Anterior cingulate cortex (tissue), 58 donors: Measurements from ENCODE around the gene IMPDH2.

ENCODE experiments used
- DNase-seq, 58 donors: peaks; one replicate each; lab custom pipeline; 2025; lab: John Stamatoyannopoulos, UW

The IMPDH2 gene

DNA sequence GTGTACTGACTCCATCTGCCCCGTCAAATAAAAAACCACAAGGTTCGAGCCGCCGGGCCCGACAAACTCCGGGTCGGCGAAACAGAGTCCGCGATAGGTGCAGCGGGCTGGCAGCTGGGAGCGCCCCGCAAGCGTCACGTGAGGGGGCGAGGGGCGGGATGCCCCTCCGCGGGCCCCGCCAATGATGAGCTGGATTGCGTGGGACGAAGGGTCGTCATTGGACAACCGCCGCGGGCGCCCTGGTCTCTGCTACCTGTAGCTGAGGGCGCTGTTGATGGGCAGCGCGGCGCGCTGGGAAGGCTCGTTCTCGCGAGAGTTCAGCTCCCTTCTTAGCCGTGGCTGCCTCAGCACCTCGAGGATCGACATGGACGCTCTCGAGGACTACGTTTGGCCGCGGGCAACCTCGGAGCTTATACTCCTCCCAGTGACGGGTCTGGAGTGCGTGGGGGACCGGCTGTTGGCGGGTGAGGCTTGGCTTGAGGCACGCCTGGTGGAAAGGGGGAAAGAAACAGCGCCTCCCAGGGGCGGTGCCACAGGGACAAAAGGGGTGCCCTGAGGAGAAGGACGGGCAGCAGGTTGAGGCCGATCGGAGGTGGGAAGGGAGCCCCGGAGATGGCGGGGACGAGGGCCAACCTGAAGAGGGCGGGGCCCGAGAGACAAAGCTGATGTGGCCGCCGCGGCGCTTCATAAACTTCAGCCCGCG, 22.0 kb downstream of the IMPDH2 start, which contains the start of gene WDR6:
Gene WDR6 (plus strand): TSS at position 324 of the 703 bp plus-strand sequence. CDS start 41 bp downstream, at position 365.
- peak; percentile 47 to 98 (median 94) for DNase-seq

DNA sequence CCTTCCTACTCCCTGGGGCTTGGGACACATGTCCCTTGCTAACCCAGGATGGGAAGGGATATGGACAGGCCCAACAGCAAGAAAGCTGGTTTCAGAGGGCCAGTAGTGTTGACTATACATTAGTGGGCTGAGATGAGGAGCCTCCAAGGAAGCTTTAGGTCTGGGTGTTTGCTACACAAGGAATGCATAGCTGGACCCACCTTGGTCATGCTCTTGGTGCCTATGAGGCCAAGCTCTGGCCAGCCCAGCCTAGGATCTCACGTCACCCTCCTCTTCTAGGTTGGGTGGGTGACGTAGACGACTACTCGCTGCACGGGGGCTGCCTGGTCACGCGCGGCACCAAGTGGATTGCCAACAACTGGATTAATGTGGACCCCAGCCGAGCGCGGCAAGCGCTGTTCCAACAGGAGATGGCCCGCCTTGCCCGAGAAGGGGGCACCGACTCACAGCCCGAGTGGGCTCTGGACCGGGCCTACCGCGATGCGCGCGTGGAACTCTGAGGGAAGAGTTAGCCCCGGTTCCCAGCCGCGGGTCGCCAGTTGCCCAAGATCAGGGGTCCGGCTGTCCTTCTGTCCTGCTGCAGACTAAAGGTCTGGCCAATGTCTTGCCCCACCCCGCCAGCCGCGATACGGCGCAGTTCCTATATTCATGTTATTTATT, 22.7 kb downstream of the IMPDH2 start:
- DNase-seq = peak in 37 of 58 donors; percentile 41 to 73 (median 57)

DNA sequence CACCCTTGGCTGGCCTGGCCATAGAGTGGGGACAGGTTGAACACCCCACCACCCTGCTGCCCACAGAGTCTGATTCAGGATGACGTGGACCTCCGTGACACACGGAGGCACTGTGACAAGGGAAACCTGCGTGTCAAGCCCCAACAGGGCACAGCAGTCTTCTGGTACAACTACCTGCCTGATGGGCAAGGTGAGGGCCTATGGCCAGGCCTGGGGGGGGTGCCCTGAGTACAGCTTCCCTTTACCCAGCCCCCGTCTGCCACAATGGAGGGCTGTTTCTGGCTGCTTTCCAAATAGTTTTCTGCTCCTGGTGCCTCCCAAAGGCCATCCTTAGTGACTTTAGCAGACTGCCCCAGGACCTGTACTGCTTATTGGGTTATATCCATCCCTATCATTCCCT, 23.2 kb downstream of the IMPDH2 start:
- peak in 1 of 58 donors; percentile 41 for DNase-seq

DNA sequence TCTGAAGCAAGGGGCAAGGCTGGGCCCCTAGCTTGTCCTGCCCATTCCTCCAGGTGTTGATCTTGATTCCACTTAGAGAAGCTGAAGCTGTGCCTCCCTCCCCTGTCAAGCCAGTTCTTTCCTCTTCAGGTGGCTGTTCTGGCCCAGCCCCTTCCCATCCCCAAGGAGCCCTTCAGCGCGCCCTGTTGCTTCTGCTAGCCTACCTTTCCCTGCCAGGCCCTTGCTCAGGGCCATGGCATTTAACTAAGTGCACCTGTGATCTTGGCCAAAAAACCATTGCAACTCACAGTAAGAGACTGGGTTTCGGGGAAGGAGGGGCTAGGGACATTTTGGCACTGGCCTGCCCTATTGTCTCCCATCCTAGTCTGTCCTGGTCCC, 23.9 kb downstream of the IMPDH2 start:
- DNase-seq = no peak

DNA sequence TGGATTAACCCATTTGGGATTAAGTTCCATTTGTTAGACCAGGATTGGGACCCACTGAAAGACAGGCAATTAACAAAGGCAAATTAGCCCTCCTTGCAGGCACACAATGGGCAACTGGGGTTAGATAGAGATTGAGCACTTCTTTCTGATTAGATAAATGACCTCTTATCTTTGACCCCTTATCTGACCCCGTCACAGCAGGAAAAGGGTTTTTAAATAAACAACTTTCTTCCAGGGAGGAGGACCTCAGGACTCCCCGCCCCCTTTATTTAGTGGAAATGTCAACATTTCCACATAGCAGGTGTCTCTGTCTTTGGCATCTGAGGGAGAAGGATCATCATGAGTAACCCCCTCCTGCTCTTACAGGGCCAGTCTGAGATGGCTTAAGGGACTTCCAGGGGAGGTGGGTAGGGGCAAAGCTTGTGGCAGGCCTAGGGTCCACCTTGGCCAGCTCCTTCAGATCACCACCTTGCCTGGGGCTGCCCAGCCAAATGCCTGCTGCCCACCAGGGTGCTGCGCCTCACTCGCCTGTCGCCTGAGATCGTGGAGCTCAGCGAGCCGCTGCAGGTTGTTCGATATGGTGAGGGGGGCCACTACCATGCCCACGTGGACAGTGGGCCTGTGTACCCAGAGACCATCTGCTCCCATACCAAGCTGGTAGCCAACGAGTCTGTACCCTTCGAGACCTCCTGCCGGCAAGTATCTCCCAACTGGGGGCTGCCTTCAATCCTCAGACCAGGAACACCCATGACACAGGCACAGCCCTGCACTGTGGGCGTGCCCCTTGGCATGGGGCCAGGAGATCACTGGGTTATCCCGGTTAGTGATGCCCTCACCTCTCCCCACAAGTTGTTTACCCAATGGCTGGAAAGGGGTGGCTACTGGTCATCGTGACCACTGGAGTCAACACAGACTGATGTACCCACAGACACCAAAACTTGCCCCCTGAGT, 24.6 kb downstream of the IMPDH2 start:
- peak in 2 of 58 donors; percentile 10 to 64 for DNase-seq

DNA sequence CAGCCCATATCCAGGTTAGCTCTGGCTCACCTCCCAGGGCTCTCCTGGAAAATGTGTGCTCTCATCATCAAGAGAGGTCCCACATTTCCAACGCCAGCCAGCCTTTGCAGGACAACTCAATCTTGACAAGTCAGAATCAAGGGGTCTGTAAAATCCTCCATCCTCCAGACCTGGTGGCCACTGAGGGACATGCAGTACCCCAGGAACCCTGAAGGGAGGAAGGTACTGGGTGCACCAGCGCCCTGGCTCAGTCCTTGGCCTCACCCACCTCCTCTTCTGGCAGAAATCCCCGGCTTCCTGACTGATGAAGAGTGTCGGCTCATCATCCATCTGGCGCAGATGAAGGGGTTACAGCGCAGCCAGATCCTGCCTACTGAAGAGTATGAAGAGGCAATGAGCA, 28.0 kb downstream of the IMPDH2 start:
- no peak for DNase-seq

DNA sequence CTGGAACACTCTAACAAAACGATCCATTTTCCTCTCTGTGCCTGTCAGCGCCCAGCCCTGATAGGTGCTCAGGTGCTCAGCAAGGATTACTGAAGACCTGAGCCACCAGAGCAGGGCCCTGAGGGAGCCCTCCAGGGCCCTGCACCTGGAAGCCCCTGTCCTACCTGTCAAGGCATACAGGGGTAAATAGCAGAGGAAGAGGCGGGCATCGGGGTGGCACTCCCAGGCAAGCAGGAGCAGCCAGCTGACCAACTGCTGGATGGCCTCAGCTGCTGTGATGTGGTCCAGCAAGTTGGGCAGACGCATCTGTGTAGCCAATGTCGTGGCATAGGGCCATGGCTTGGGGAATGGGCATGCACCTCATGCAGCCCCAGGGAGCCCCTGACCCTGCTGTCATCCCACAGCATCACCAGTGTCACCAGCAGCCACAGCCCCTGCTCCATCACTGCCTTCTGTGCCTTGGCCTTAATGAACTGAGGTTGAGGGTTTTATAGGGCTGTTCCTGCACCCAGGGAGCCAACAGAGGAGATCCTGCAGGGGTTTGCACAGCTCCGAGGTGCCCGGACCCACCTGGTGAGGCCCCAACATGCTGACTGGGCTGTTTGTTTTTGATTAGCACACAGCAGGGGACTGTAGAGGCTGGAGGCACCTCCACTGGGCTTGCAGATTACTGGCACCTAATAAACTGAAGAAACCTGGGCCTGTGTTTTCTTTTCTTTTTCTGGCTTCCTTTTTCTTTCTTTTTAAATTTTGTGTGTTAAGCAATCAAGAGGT, 29.9 kb downstream of the IMPDH2 start:
- no peak for DNase-seq

DNA sequence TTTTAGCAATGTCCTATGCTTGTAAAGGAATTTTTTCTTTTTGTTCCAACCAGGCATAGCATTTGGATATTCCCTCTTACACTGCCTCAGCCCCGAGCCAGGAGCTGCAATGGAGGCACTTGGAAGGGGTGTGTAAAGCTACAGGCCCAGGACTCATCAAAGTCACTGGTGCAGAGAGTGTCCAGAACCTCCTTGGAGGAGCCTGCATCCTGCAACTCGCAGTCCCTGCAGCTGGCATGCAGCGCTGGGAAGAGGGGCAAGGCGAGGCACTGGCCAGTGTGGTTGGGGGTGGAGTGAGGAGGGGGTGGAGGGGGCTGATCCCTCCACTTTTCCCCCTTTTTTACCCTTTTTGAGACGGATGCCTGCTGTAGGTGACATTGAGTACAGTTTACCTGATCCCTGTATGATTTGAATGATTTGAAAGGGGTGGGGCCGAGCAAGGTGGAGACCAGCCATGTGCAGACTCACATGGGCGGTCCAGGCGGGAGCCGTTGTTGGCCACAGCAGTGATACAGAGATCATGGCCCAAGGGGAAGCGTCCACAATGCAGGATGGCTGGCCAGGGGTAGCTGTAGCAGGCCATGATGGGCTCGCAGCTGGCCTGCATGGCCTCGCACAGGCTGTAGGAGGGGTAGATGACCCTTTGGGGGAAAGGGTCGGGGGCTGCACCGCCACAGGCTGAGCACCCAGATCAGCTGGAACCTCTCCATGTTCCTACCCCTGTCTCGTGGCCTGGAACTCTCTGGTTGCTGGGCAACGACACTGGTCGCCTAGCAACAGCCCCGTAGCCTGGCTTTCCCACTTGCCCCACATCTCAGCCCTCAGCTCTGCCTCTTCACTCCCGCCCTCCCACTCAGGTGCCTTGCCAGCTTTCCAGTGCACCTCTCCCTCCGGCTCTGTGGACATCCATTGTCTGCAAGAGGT, 31.2 kb downstream of the IMPDH2 start:
- DNase-seq = peak in 35 of 58 donors; percentile 11 to 75 (median 43)

DNA sequence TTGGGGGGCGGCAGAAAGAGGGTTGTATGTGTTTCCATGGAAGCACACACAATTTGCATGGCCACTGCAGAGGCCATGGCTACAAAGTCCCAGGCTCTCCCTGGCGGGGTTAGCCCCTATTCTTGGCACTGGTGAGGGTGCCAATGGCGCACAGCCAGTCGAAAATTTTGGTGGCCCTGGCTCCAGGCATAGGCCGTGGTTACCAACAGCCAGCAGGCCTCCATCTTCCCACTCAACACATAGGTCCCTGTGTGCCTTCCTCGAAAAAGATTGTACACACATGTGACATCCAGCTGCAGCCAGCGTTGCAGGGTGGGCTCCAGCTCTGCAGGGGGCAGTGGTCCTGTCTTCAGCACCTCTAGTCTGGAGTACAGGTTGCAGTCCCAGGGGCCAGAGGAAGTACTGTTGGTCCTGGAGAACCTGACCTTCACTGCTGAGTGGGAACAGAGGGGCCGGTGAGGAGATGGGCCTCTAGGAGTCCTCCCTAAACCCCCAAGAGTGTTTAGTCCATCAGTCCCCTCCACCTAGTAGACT, 32.0 kb downstream of the IMPDH2 start:
- no peak for DNase-seq

DNA sequence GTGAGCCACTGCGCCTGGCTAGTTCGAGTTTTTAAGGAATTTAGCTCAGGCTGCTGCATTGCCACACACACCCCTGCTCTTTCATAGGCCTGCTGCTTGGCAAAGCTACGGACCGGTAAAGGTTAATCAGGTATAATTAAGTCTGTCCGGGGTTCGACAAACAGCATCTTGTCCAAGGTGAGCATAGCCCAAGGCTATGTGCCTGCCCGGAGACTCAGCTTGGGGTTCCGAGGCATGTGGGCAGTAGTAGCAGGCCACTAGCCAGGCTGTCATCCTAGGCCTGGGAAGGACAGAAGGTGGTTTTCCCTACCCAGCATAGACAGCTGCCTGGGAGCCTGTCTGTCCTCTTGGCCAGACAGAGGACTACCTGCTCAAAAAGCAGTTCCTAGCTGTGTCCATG, 32.6 kb downstream of the IMPDH2 start:
- DNase-seq = no peak

DNA sequence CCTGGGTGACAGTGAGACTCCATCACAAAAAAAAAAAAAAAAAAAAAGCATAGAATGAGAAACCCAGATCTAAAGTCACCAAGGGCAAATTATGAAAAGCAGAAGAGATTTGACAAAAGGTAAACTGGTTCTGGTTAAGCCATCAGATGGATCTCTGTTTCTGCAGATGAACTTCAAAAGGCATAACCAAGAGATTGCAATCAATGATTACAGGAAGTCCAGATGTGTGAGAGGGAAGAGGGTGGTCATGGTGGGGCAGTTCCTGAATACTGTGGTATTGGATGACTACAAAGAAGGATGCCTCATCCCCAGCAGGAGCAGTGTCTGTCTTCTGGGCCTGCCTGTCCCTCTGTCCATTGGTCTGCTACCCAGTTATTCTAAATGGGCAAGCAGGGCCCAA, 35.4 kb downstream of the IMPDH2 start:
- no peak for DNase-seq

DNA sequence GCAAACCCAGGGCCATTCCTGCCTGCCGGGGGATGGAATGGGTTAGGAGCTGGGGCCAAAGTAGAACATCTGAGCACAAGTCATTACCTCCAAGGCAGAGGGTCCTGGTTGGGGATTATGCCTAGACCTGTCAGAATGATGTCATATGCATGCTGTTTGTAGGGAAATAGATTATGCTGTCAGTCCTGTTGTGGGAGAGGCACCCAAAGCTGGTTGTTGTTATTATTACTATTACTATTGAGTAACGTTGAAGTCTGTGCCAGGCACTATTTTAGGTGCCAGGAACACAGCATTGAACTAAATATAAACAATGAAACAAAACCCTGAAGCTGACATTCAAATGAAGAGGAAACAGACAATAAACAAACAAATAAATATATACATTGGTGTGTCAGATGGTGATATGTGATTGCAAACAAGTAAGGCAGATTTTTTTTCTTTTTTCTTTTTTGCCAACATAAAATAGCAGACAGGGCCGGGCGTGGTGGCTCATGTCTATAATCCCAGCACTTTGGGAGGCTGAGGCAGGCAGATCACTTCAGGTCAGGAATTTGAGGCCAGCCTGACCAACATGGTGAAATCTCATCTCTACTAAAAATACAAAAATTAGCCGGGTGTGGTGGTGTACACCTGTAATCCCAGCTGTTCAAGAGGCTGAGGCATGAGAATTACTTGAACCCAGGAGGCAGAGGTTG, 37.2 kb downstream of the IMPDH2 start:
- no peak for DNase-seq

DNA sequence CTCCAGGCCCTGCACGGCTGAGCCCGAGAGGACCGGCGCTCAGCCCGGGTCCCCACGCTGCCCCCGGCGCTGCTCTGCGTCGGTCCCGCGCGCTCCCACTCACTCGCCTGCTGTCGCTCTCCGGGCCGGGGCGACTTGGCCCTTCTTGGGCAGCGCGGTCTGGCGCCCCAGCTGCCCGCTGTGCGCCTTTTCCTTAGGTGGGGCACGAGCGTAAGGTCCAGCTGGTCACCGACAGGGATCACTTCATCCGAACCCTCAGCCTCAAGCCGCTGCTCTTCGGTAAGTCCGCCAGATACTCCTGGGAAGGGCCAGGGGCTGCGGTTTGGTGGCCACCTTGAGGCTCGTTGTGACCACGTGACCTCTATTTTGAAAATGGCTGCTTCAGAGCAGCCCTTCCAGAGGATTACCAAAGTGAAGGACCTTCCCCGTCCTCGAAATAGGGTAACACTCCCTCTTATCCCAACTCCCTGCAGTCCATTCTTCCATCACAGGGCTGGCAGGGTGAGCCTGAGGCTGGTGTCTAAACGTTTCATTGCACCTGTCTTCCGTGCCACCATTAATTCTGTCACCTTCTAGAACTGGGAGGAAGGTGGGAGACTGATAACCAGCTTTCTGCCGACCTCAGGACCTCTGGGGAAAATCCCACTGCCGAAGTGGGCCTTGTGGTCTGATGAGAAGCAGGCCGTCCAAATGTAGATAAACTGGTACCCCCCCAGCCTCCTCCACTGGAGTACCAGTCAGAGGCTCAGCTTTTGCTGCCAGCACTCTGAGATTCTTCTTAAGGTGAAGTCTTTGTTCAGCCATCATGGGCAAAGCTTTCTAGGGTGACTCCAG, 38.3 kb downstream of the IMPDH2 start:
- peak in 18 of 58 donors; percentile 13 to 55 (median 38) for DNase-seq

DNA sequence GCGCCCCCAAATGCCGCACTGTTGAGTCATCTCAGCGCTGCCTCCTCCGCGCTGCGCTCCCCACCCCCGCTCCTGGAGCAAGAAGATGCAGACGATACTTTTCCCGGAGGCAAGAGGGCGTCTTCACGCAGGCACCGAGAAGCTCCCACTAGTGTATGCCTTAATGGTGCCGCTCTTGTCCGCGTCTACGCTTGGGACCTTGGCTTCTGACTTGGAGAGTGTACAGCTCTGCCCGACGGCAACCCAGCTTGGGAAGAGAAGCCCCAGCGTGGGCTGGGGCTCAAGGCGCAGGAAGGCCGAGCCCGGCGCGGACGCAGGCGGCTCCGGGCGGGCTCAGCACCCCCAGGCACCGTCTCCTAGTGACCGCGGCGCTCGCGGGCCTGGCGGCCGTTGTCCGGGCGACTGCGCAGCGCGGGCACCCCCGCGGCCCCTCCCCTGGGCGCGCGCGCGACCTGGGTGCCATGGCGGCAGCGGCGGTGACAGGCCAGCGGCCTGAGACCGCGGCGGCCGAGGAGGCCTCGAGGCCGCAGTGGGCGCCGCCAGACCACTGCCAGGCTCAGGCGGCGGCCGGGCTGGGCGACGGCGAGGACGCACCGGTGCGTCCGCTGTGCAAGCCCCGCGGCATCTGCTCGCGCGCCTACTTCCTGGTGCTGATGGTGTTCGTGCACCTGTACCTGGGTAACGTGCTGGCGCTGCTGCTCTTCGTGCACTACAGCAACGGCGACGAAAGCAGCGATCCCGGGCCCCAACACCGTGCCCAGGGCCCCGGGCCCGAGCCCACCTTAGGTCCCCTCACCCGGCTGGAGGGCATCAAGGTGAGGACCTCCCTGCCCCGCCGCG, 39.2 kb downstream of the IMPDH2 start, which contains the start of gene P4HTM:
Gene P4HTM (plus strand): TSS at position 446 of the 840 bp plus-strand sequence. CDS start 16 bp downstream, at position 462.
- DNase-seq = peak; percentile 74 to 93 (median 87)

DNA sequence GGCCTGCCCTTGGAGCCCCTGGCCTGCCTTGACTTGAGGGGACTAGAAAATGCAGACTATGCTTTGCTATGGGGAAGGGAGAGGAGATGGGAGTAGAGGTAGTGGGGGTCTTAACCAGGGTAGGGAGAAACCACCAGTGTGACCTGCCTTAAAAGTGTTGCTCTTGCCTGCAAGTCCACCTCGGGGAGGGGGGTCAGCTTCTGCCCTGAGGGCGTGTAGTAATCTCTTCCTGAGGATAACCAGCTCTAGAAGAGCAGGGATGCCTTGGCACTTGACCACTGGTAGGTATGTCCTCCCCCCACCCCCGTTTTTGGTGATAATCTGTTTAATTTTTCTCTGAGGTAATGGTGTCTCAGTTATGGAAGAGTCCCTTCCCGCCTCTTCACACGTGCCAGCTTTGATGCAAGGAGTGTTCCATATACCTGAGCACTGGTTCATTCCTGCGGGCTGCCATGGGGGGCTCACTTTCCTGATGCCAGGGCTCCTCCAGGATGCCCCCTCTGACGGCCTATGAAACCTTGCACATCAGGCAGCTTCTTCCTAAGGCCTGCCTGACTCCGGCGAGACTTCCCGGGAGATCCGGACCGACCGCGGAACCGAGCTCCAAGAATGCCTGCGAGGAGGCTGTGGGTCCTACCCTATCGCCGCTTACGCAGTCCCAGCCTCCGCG, 39.9 kb downstream of the IMPDH2 start:
- peak in 1 of 58 donors; percentile 41 for DNase-seq
